Esophagus (tissue), 2 donors: ENCODE data around the gene CATSPERB. TPM values are rescaled to one million over a fixed set of nuclear protein-coding genes. Genes with fewer than 3 reads are reported as not detected.
"Not testable (repeated sequence)": the region's sequence is repeated elsewhere in the genome, so short reads cannot be mapped to it uniquely, and the experiment has no call there.

Source experiments
- H3K27ac ChIP-seq, 2 donors: one replicate each; pipeline ENCODE4 v1.5.1; 2013; ENCODE audit warnings: low read depth in 2 of 2, mild to moderate bottlenecking in 2 of 2, inconsistent platforms in 1 of 2, low read length in 1 of 2, moderate library complexity in 1 of 2
- H3K27me3 ChIP-seq, 2 donors: one replicate each; pipeline ENCODE4 v1.6.1; 2013; ENCODE audit warnings: low read length in 2 of 2, control low read depth in 1 of 2, mild to moderate bottlenecking in 1 of 2; ENCODE audit not compliant: insufficient read depth in 2 of 2, control insufficient read depth in 1 of 2
- H3K36me3 ChIP-seq, 2 donors: one replicate each; pipeline ENCODE4 v1.6.1; 2013; ENCODE audit warnings: low read length in 1 of 2; ENCODE audit not compliant: control insufficient read depth in 2 of 2, insufficient read depth in 2 of 2
- H3K4me1 ChIP-seq, 2 donors: one replicate each; pipeline ENCODE4 v1.6.1; 2013; ENCODE audit warnings: low read length in 1 of 2; ENCODE audit not compliant: control insufficient read depth in 2 of 2, insufficient read depth in 2 of 2
- H3K4me3 ChIP-seq, 2 donors: one replicate each; pipeline ENCODE4 v1.5.1; 2013; ENCODE audit warnings: low read length in 2 of 2, mild to moderate bottlenecking in 2 of 2, low read depth in 1 of 2, moderate library complexity in 1 of 2
- H3K9me3 ChIP-seq, 2 donors: one replicate each; pipeline ENCODE4 v1.6.1; 2013; ENCODE audit warnings: mild to moderate bottlenecking in 2 of 2, low read depth in 1 of 2, low read length in 1 of 2, moderate library complexity in 1 of 2; ENCODE audit not compliant: control insufficient read depth in 2 of 2, insufficient read depth in 1 of 2
- WGBS, 2 donors: extraction: QIAGEN DNeasy Blood & Tissue Kit; methylation state at CpG; one replicate each; pipeline ENCODE4 v1.1.7; 2013; 5-methylcytosine and 5-hydroxymethylcytosine counted together
- polyA plus RNA-seq, 2 donors: library from polyadenylated mRNA; stranded (reverse); fragments of 200-250 nt; gene quantifications; one replicate each; pipeline ENCODE4 v1.2.3, GENCODE V29; 2013
- donor health status: healthy with polysubstance abuse.
- donor health status: Bipolar disorder and iron deficiency.

The CATSPERB gene
- polyA plus RNA-seq, 2 donors: 0.19 to 0.69 TPM

GRCh38 chr14:91548108-91548507, 183.8 kb downstream of the CATSPERB start:
- Histone ChIP-seq H3K9me3 (no peaks in the 10 kb centered on the region), H3K4me3 (no peak overlapping the region), H3K4me1 (no peaks in the 10 kb centered on the region), H3K27me3 (no peaks in the 10 kb centered on the region), H3K36me3 (no peaks in the 10 kb centered on the region), H3K27ac (no peak overlapping the region)
- WGBS, 2 donors: 95 to 100% methylated on average over 3 of the region's 3 CpGs

- no peaks in the 10 kb centered on the region for H3K9me3 ChIP-seq
- H3K36me3 ChIP-seq: no peaks in the 10 kb centered on the region
- H3K27me3 ChIP-seq: no peaks in the 10 kb centered on the region
- H3K4me3 ChIP-seq: no peak overlapping the region
- WGBS, 2 donors: 46 to 58% methylated on average over 5 of the region's 5 CpGs
- no peak overlapping the region for H3K27ac ChIP-seq
- H3K4me1 ChIP-seq: no peaks in the 10 kb centered on the region
Measured at GRCh38 chr14:91545946-91546716, 185.8 kb downstream of the CATSPERB start.

- Histone ChIP-seq H3K9me3 (no peaks in the 10 kb centered on the region), H3K27me3 (no peaks in the 10 kb centered on the region), H3K4me3 (no peak overlapping the region), H3K36me3 (no peaks in the 10 kb centered on the region), H3K27ac (no peak overlapping the region), H3K4me1 (no peaks in the 10 kb centered on the region)
Measured at GRCh38 chr14:91545204-91545603, 186.7 kb downstream of the CATSPERB start.

GRCh38 chr14:91536327-91536726, 195.6 kb downstream of the CATSPERB start:
- no peak overlapping the region for H3K27ac ChIP-seq
- 97 to 99% methylated on average over 3 of the region's 3 CpGs for WGBS, 2 donors
- no peaks in the 10 kb centered on the region for H3K36me3 ChIP-seq
- H3K9me3 ChIP-seq: peaks cover 0 to 3% of the 10 kb centered on the region in 2 donors
- H3K4me3 ChIP-seq: no peak overlapping the region
- H3K4me1 ChIP-seq: no peaks in the 10 kb centered on the region
- no peaks in the 10 kb centered on the region for H3K27me3 ChIP-seq

- H3K36me3 ChIP-seq, H3K9me3 ChIP-seq, H3K4me3 ChIP-seq, H3K27ac ChIP-seq, H3K27me3 ChIP-seq, H3K4me1 ChIP-seq: not testable (repeated sequence)
- 78 to 84% methylated on average over 5 of the region's 5 CpGs for WGBS, 2 donors
Measured at GRCh38 chr14:91534059-91534458, 197.8 kb downstream of the CATSPERB start.

- Histone ChIP-seq H3K4me3 (no peak overlapping the region), H3K4me1 (no peaks in the 10 kb centered on the region), H3K9me3 (no peaks in the 10 kb centered on the region), H3K36me3 (no peaks in the 10 kb centered on the region), H3K27ac (no peak overlapping the region), H3K27me3 (no peaks in the 10 kb centered on the region)
- 70 to 73% methylated on average over 3 of the region's 3 CpGs for WGBS, 2 donors
Measured at GRCh38 chr14:91533623-91534022, 198.3 kb downstream of the CATSPERB start.

Other genes with a start within 250 kb of the CATSPERB start
- 10 to 100 TPM; 36.8 to 57.8 TPM for gene PPP4R3A, start 221.8 kb downstream of the CATSPERB start, polyA plus RNA-seq
- gene TC2N, start 135.4 kb upstream of the CATSPERB start, polyA plus RNA-seq: 10 to 100 TPM; 14.9 TPM
- 1 to 10 TPM; 3.3 to 9.7 TPM for gene FBLN5, start 215.6 kb upstream of the CATSPERB start, polyA plus RNA-seq